Measurements from ENCODE around the gene NDUFC2. TPM values are rescaled to one million over a fixed set of nuclear protein-coding genes. Genes with fewer than 3 reads are reported as not detected.
A peak's percentile ranks its signal among the peaks of the same experiment; 100 is the strongest.

The NDUFC2 gene
- total and polyA plus RNA-seq, 2 donors (not counting 1 experiment from before 2014, with no cell fraction given) = 93.9 to 101 TPM

GRCh38 chr11:78109081-78110015, 29.7 kb upstream of the NDUFC2 start:
- peaks cover 2% of the 10 kb centered on the region for H3K4me1 ChIP-seq (ENCODE audit: control insufficient read depth, extremely low read depth, insufficient read depth, low read length)
- no peak overlapping the region for H3K4me2 ChIP-seq (ENCODE audit: extremely low read depth, insufficient read depth, low read length)
- H3K27me3 ChIP-seq (ENCODE audit: control insufficient read depth, insufficient read depth, low read length) = no peaks in the 10 kb centered on the region
- H3K4me3 ChIP-seq (replicated peaks in 1 of 4; ENCODE audit: control extremely low read depth in 1 of 4, insufficient read depth in 1 of 4, low read depth in 3 of 4, low read length in 4 of 4) = no peak overlapping the region
- DNase-seq (ENCODE audit: low read depth in 2 of 2) = no peak
- H3K9ac ChIP-seq (ENCODE audit: insufficient read depth, low read length) = no peak overlapping the region
- no peak for TF ChIP-seq EZH2 (IDR thresholded peaks at IDR 0.05; ENCODE audit: low read length, missing control alignments)
- TF ChIP-seq, protein P1, sequence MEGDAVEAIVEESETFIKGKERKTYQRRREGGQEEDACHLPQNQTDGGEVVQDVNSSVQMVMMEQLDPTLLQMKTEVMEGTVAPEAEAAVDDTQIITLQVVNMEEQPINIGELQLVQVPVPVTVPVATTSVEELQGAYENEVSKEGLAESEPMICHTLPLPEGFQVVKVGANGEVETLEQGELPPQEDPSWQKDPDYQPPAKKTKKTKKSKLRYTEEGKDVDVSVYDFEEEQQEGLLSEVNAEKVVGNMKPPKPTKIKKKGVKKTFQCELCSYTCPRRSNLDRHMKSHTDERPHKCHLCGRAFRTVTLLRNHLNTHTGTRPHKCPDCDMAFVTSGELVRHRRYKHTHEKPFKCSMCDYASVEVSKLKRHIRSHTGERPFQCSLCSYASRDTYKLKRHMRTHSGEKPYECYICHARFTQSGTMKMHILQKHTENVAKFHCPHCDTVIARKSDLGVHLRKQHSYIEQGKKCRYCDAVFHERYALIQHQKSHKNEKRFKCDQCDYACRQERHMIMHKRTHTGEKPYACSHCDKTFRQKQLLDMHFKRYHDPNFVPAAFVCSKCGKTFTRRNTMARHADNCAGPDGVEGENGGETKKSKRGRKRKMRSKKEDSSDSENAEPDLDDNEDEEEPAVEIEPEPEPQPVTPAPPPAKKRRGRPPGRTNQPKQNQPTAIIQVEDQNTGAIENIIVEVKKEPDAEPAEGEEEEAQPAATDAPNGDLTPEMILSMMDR (conservative IDR thresholded peaks at IDR 0.05 in 1 of 2, IDR thresholded peaks at IDR 0.05 in 1 of 2; ENCODE audit: low read depth in 1 of 2, low read length in 2 of 2) = no peak
- H3K79me2 ChIP-seq (ENCODE audit: control insufficient read depth, insufficient read depth, low read length) = no peaks in the 10 kb centered on the region
- no peak overlapping the region for H2AFZ ChIP-seq (ENCODE audit: low read length)
- H4K20me1 ChIP-seq (ENCODE audit: control insufficient read depth, extremely low read depth, insufficient read depth, low read length) = no peaks in the 10 kb centered on the region
- H3K27ac ChIP-seq (ENCODE audit: insufficient read depth, low read length) = no peak overlapping the region
- no peaks in the 10 kb centered on the region for H3K9me3 ChIP-seq (ENCODE audit: control insufficient read depth, insufficient read depth, low read depth, low read length)
- peaks cover 6% of the 10 kb centered on the region for H3K36me3 ChIP-seq (ENCODE audit: control insufficient read depth, insufficient read depth, low read length)

- Histone ChIP-seq H3K27ac (ENCODE audit: insufficient read depth, low read length) (no peak overlapping the region), H3K4me3 (replicated peaks in 1 of 4; ENCODE audit: control extremely low read depth in 1 of 4, insufficient read depth in 1 of 4, low read depth in 3 of 4, low read length in 4 of 4) (no peak overlapping the region), H2AFZ (ENCODE audit: low read length) (no peak overlapping the region), H3K27me3 (ENCODE audit: control insufficient read depth, insufficient read depth, low read length) (no peaks in the 10 kb centered on the region), H3K4me2 (ENCODE audit: extremely low read depth, insufficient read depth, low read length) (no peak overlapping the region), H3K79me2 (ENCODE audit: control insufficient read depth, insufficient read depth, low read length) (no peaks in the 10 kb centered on the region), H4K20me1 (ENCODE audit: control insufficient read depth, extremely low read depth, insufficient read depth, low read length) (no peaks in the 10 kb centered on the region), H3K36me3 (ENCODE audit: control insufficient read depth, insufficient read depth, low read length) (peaks cover 5% of the 10 kb centered on the region), H3K9me3 (ENCODE audit: control insufficient read depth, insufficient read depth, low read depth, low read length) (no peaks in the 10 kb centered on the region), H3K4me1 (ENCODE audit: control insufficient read depth, extremely low read depth, insufficient read depth, low read length) (no peaks in the 10 kb centered on the region), H3K9ac (ENCODE audit: insufficient read depth, low read length) (no peak overlapping the region)
- DNase-seq (ENCODE audit: low read depth in 2 of 2) = peak; percentile 18 to 22
- TF ChIP-seq, protein P1 (conservative IDR thresholded peaks at IDR 0.05 in 1 of 2, IDR thresholded peaks at IDR 0.05 in 1 of 2; ENCODE audit: low read depth in 1 of 2, low read length in 2 of 2) = no peak
- no peak for TF ChIP-seq EZH2 (IDR thresholded peaks at IDR 0.05; ENCODE audit: low read length, missing control alignments)
Measured at GRCh38 chr11:78100676-78101472, 21.2 kb upstream of the NDUFC2 start.

DNA sequence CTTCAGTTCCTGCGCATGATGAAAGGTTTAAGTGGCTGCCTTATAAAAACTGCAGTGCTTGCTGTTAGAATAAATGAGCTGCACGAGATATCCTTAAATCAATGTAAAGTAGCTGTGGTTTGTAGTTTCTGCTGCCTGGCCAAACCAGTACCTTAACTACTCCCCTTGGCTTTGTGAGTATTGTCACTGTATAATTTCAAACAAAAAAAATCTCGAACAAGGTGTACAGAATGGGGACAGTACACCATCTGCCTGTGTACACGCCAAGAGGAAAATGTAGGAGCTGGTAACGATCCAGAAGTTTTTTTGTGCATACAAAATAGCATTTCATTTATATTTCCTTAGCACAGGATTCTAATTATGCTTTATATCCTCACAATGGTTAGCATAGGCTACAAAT, 20.6 kb upstream of the NDUFC2 start:
- Histone ChIP-seq H3K27ac (ENCODE audit: insufficient read depth, low read length) (no peak overlapping the region), H3K4me3 (replicated peaks in 1 of 4; ENCODE audit: control extremely low read depth in 1 of 4, insufficient read depth in 1 of 4, low read depth in 3 of 4, low read length in 4 of 4) (no peak overlapping the region), H4K20me1 (ENCODE audit: control insufficient read depth, extremely low read depth, insufficient read depth, low read length) (no peaks in the 10 kb centered on the region), H3K27me3 (ENCODE audit: control insufficient read depth, insufficient read depth, low read length) (no peaks in the 10 kb centered on the region), H3K36me3 (ENCODE audit: control insufficient read depth, insufficient read depth, low read length) (peaks cover 5% of the 10 kb centered on the region), H3K9ac (ENCODE audit: insufficient read depth, low read length) (no peak overlapping the region), H3K4me1 (ENCODE audit: control insufficient read depth, extremely low read depth, insufficient read depth, low read length) (no peaks in the 10 kb centered on the region), H3K79me2 (ENCODE audit: control insufficient read depth, insufficient read depth, low read length) (no peaks in the 10 kb centered on the region), H3K9me3 (ENCODE audit: control insufficient read depth, insufficient read depth, low read depth, low read length) (no peaks in the 10 kb centered on the region), H3K4me2 (ENCODE audit: extremely low read depth, insufficient read depth, low read length) (no peak overlapping the region), H2AFZ (ENCODE audit: low read length) (no peak overlapping the region)
- DNase-seq (ENCODE audit: low read depth in 2 of 2) = no peak
- TF ChIP-seq, protein P1 (conservative IDR thresholded peaks at IDR 0.05 in 1 of 2, IDR thresholded peaks at IDR 0.05 in 1 of 2; ENCODE audit: low read depth in 1 of 2, low read length in 2 of 2) = no peak
- no peak for TF ChIP-seq EZH2 (IDR thresholded peaks at IDR 0.05; ENCODE audit: low read length, missing control alignments)
